Measurements from ENCODE around the gene RAG1. TPM values are rescaled to one million over a fixed set of nuclear protein-coding genes. Genes with fewer than 3 reads are reported as not detected.

Gene RAG1
- total RNA-seq, 2 donors from 2014 or later, result 0.33 to 0.52 TPM

DNA sequence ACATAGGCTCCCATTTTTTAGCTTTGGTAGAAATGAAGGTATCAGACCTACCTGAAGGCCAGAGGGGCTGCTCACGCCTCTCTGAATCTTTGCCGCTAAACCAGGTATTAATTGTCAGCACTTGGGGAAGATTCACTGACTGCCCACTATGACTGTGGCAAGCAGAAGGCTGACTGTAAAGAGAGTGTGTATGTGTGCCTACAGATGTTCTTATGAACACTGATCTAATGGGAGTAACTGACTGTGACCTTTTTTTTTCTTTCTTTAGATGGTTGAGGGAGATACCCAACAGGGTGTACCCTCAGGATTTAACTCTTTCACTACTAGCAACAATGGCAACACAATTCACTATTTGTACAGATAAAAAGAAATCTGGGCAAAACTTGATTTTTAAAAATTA is 30.2 kb downstream of the RAG1 start, which contains the start of gene RAG2:
Gene RAG2, minus strand, starts transcription at position 186 of the 400 bp plus-strand sequence. CDS start 4,068 bp downstream, outside the sequence.
- no peak for DNase-seq
- no peaks in the 10 kb centered on the region for H3K27me3 ChIP-seq
- no peak within 1 kb of the TSS for H3K4me3 ChIP-seq
- intact Hi-C loops (cut with DNase I), result no loop called here
- no peak for ATAC-seq
- no peak within 1 kb of the TSS for H3K27ac ChIP-seq
- peaks cover 9% of the 10 kb centered on the region for H3K4me1 ChIP-seq
- TF ChIP-seq, protein P1, sequence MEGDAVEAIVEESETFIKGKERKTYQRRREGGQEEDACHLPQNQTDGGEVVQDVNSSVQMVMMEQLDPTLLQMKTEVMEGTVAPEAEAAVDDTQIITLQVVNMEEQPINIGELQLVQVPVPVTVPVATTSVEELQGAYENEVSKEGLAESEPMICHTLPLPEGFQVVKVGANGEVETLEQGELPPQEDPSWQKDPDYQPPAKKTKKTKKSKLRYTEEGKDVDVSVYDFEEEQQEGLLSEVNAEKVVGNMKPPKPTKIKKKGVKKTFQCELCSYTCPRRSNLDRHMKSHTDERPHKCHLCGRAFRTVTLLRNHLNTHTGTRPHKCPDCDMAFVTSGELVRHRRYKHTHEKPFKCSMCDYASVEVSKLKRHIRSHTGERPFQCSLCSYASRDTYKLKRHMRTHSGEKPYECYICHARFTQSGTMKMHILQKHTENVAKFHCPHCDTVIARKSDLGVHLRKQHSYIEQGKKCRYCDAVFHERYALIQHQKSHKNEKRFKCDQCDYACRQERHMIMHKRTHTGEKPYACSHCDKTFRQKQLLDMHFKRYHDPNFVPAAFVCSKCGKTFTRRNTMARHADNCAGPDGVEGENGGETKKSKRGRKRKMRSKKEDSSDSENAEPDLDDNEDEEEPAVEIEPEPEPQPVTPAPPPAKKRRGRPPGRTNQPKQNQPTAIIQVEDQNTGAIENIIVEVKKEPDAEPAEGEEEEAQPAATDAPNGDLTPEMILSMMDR (IDR thresholded peaks at IDR 0.05), result no peak
- no peak for TF ChIP-seq POLR2A (IDR thresholded peaks at IDR 0.05)
- H3K36me3 ChIP-seq (replicated peaks in 1 of 2; ENCODE audit: insufficient read depth in 1 of 2, low read depth in 2 of 2), result no peaks in the 10 kb centered on the region
- WGBS, 2 donors, result 80 to 85% methylated on average over 2 of the region's 2 CpGs
- H3K9me3 ChIP-seq, result no peaks in the 10 kb centered on the region

DNA sequence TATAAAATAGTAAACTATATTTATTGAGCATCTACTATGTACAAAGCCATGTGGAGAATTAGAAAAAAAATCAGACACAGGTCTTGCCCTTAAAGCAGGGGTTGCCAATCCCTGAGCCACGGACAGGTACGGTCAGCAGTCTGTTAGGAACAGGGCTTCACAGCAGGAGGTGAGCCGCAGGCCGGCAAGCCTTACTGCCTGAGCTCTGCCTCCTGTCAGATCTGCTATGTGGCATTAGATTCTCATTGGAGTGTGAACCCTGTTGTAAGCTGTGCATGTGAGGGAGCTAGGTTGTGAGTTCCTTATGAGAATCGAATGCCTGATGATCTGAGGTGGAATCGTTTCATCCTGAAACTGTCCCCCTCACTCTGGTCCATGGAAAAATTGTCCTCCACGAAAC is 32.4 kb downstream of the RAG1 start:
- Histone ChIP-seq H3K4me3 (no peak overlapping the region), H3K27me3 (no peaks in the 10 kb centered on the region), H3K9me3 (no peaks in the 10 kb centered on the region), H3K4me1 (peaks cover 5% of the 10 kb centered on the region), H3K36me3 (replicated peaks in 1 of 2; ENCODE audit: insufficient read depth in 1 of 2, low read depth in 2 of 2) (no peaks in the 10 kb centered on the region), H3K27ac (no peak overlapping the region)
- no peak for TF ChIP-seq POLR2A (IDR thresholded peaks at IDR 0.05)
- TF ChIP-seq, protein P1 (IDR thresholded peaks at IDR 0.05), result no peak
- no peak for ATAC-seq
- intact Hi-C loops (cut with DNase I), result no loop called here
- DNase-seq, result no peak
- 87 to 89% methylated on average over 7 of the region's 7 CpGs for WGBS, 2 donors

DNA sequence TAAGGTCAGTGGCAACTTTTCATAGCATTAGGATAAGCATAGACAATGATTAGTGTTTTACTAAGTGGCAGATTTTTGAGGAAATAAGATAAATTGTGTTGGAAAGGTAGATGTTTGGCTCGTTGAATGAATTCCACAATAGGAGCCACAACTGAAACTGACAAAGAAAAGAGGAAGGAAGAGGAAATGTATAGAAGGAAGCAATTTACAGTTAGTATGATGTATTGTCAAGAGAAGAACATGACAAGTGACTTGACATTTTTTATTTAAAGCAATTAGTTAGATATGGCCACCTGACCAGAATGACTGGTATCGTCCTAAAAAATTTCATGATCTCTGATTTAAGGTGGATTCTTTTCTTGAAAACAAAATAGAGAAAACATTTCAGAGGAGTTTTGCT is 33.3 kb downstream of the RAG1 start:
- WGBS, 2 donors, result 76 to 83% methylated on average over 2 of the region's 2 CpGs
- ATAC-seq (no peak), DNase-seq (no peak)
- H3K27ac ChIP-seq, result no peak overlapping the region
- H3K4me1 ChIP-seq, result no peaks in the 10 kb centered on the region
- TF ChIP-seq, protein P1 (IDR thresholded peaks at IDR 0.05), result no peak
- no peak for TF ChIP-seq POLR2A (IDR thresholded peaks at IDR 0.05)
- no peaks in the 10 kb centered on the region for H3K9me3 ChIP-seq
- H3K27me3 ChIP-seq, result no peaks in the 10 kb centered on the region
- intact Hi-C loops (cut with DNase I), result no loop called here
- H3K4me3 ChIP-seq, result no peak overlapping the region
- H3K36me3 ChIP-seq (replicated peaks in 1 of 2; ENCODE audit: insufficient read depth in 1 of 2, low read depth in 2 of 2), result no peaks in the 10 kb centered on the region

DNA sequence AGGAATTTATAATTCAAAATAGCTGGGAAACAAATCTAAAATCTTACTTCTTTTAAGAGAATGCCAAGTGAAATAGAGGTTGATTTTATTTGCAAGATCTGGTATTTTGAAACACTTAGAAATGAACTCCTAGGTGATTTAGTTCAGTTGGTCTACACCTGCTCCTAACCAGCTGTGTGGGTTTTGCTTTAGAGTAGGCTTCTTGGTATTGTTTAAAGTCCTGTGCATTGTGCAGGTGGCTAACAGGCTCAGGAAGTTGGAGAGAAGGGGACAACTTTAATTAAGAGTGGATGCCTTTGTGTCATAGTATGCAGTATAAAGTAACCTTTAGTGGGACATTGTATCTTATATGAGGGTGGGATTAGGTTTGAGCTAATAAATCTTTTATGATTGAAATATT is 34.3 kb downstream of the RAG1 start:
- no peaks in the 10 kb centered on the region for H3K4me1 ChIP-seq
- H3K36me3 ChIP-seq (replicated peaks in 1 of 2; ENCODE audit: insufficient read depth in 1 of 2, low read depth in 2 of 2), result no peaks in the 10 kb centered on the region
- no peak overlapping the region for H3K27ac ChIP-seq
- DNase-seq (no peak), ATAC-seq (no peak)
- no peaks in the 10 kb centered on the region for H3K9me3 ChIP-seq
- H3K4me3 ChIP-seq, result no peak overlapping the region
- TF ChIP-seq, protein P1 (IDR thresholded peaks at IDR 0.05), result no peak
- no peak for TF ChIP-seq POLR2A (IDR thresholded peaks at IDR 0.05)
- intact Hi-C loops (cut with DNase I), result no loop called here
- no peaks in the 10 kb centered on the region for H3K27me3 ChIP-seq

Measured in body of pancreas (tissue), 4 donors.